Esophagus mucosa (tissue), 1 donor: ENCODE results near the gene PBX4. TPM values are rescaled to one million over a fixed set of nuclear protein-coding genes. Genes with fewer than 3 reads are reported as not detected.

Experiments used
- ATAC-seq: fragments of 200-7000 bp; cut with Tn5 transposase; one replicate; pipeline ENCODE4 v1.9.1; 2020
- total RNA-seq: library from RNA; stranded (reverse); gene quantifications from one replicate; pipeline ENCODE4 v1.2.4, GENCODE V29; 2023
- donor health status: DM: yes; HTN: yes; CAD: no.

Gene PBX4
- total RNA-seq, 1 donor from 2014 or later: 0.20 TPM

- ATAC-seq: no peak
These were observed 28.7 kb upstream of the PBX4 start for GRCh38 chr19:19647037-19647835.

- no peak for ATAC-seq
These were observed 26.9 kb upstream of the PBX4 start for GRCh38 chr19:19645233-19645870.

DNA sequence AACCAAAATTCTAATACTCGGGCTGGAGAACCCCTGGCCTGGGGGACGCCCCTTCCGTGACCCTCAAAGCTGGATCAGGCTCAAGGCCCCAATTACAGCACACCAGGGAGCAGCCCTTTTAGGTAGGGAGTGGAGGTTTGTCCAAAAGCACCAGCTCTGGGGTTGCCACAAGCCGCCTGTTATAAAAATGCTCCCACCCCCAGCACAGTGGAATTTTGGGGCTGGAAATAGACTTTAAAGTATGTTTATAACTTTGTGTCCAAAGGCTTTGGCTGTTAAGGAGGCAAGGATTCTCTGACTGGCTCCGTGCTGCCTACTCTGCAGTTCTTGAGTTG is 25.5 kb upstream of the PBX4 start:
- ATAC-seq: no peak

DNA sequence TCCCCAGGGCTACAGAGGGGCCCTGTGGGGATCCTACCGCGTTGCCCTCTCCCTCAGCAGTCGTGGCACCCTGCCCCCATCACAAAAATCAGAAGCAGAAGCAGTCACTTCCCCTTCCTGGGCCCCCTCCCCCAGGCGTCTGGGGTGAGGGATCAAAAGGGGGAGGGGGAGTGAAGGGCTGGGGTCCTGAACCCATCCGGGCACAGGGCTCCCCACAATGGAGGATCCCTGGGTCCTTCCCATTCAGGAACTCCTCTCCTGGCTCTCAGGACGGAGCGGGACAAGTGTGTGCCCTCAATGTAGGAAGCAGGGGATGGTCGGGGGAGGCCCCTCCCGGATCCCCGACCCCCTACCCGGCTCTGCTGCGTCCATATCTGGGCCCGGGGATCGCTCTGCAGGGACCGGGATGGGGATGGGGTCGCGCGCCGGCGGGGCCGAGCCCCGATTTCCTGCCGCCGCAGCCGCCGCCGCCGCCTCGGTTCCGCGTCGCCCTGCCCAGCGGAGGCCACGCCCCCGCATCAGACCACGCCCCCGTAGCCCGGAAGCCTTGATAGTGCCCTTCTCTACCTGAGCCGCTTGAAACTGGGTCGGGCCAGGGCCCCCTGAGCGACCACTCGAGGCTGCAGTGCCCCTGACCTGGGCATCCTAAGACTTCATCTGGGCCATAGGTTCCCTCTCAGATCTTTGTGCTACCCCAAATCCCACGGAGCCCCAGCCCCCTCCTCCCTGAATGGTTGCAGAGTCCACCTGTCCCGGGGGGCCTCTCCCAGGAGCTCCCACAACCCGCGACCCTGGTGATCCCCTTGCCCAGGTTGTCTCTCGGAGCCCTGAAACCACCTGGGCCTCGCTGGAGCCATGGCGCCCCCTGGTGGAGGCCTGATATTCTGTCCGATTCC is 24.9 kb upstream of the PBX4 start, which contains the start of gene GMIP:
Gene GMIP (minus strand): TSS at position 500 of the 896 bp plus-strand sequence. CDS start 128 bp downstream, at position 372.
- peak; percentile 89 for ATAC-seq

GRCh38 chr19:19642506-19643157 is 24.1 kb upstream of the PBX4 start:
- peak; percentile 7 for ATAC-seq

DNA sequence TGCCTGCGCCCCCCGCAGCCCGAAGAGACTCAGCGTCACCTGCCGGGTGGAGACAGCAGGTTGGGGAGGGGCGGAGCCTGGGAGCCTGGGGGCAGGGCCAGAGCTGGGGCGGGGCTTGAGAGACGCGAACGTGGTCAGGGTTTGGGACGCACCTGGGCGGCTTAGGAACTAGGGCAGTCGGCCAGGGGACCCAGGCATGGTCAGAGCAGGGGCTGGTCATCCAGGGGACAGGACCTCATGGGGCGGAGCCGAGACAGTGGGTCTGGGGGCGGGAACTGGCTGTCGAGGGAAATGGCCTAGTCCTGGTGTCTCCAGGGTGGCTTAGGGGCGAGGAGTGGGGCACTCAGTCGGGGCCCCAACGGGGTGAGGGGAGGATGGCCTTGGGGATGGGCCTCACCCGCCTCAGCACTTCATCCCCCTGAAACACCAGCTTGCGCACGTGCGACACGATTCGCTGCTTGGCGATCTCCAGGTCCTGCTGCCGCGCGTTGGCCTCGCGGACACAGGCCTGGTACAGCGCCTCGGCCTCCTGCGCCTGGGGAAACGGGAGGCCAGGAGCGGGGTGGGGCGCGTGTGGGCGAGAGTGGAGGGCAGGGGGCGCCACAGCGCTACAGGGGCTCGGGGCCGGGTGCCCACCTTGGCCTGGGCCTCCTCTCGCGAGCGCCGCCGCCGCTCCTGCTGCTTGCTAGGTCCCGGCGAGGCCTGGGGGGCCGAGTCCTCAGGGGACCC is 19.2 kb upstream of the PBX4 start:
- peak; percentile 8 for ATAC-seq

DNA sequence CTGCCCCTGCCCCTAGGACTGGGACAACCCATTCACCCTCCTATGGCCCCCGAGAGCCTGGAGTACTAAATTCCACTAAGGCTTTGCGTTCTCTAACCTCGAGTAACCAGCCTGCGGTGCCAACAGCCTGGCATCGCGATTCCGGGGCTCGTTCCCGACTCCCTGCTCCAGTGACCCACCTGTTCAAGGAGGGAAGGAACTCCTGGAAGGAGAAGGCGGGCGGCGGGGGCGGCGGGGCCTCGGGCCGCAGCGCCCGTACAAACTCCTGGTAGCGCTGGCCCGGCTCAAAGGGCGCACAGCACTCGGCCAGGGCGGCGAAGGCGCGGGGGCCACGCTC is 18.7 kb upstream of the PBX4 start:
- ATAC-seq: no peak

DNA sequence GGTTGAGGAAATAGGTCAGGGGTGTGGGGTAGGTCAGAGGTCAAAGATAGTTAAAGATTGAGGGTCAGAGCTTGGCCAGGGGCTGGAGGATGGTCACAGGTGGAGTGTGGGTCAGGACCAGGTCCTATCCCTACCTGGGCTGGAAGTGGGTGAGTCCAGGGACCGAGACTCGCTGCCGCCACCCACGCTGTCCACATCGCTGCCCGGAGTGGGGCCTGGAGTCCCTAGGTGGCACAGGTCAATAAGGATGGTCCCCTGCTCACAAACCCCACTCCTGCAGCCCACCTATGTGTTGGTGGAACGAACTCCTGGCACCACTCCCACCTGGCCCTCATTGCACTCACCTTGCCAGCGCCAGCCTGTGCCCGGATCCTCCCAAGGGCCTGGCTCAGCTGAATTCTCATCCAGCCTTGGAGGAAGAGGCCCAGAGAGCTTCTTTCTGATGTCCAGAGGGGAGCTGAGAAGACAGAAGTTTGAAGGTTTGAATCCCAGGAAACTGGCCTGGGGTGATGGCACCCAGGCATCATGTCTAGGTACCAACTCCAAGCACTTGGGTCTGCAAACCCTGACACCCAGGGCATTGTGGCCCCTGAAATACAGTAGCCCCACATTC is 18.2 kb upstream of the PBX4 start:
- no peak for ATAC-seq

DNA sequence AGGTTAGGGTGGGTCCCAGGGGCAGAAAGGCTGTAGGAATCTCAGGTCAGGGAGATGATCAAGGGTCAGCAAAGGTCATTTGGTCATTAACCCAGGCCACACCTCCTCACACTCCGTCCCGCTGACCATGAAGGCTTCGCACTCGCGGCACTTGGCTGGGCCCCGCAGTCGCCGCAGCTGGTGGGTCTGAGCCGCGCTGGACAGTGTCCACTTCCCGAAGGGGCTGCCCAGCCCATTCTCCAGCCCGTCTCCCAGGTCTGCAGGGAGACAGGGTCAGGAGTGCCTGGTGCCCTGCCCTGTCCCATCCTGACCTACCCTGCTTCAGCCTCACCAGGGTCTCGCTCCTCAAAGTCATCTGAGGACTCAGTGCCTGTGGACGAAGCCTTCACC is 16.8 kb upstream of the PBX4 start:
- ATAC-seq: no peak

DNA sequence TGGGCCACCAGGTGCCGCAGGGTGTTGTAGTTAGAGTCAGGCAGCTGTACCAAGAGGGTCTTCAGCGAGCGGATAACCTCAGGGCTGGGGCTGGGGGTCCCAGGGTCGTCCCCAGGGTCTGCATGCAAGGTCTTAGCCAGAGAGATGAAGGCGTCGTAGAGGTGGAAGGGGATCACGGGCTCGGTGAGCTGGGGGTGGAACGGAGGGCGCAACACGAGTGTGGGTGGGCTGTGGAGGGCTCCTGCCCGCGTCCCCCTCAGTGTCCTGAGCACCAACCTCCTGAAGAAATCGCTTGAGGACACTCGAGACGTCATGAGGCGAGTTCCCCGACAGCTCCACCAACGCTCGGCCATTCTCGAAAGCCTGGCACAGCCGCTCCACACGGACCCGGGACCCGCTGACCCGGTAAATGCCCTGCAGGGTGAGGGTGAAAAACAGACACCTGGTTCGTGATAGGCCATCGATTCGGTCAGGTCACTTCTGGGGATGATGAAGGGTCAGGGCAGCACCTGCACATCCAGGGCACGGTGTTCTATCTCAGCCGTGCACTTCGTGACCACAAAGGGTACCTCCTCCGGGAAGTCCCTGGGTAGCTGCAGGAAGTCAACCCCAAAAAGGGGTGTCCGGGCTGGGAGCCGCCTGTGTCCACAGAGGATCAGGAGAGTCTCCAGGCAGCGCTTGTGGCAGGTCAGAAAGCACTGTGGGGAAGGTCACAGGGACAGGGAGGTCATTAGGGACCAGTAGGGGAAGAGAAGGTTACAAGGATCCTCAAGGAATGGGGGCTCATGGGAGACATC is 16.2 kb upstream of the PBX4 start:
- ATAC-seq: no peak

DNA sequence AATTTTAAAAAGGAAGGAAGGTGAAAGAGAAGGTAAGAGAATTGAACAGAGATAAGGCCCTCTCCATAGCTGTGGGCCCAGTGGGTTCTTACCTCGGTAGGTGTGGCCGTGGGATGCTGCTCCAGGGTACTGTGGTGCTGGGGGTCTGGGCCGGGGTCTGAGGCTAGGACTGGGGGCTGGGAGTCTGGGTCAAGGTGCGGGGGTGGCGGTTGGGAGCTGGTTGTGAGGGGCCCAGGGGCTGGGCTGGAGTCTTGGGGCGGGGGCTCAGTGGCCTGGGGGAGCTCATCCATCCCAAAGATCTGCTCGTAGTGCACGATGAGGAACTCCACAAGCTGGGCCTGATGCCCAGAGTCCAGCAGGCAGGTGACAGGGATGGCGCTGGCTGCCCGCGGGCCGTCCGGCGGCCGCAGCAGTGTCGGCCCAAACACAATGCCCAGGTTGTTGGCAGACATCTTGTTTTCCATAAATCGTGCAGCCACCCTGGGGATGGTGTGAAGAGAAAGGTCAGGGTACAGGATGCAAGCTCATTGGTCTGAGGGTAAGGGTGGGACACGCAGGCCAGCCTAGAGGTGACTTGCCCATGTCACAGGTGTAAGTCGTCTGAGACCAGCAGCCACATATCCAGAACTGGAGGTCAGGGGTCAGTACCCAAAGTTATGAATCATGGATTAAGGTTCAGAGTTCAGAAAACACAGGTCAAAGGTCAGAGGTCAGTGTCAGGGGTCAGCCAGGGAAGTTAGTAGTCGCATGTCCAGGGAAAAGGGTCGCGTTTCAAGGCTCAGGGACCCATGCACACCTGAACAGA is 15.4 kb upstream of the PBX4 start:
- no peak for ATAC-seq

GRCh38 chr19:19632661-19633060 is 14.2 kb upstream of the PBX4 start:
- no peak for ATAC-seq

DNA sequence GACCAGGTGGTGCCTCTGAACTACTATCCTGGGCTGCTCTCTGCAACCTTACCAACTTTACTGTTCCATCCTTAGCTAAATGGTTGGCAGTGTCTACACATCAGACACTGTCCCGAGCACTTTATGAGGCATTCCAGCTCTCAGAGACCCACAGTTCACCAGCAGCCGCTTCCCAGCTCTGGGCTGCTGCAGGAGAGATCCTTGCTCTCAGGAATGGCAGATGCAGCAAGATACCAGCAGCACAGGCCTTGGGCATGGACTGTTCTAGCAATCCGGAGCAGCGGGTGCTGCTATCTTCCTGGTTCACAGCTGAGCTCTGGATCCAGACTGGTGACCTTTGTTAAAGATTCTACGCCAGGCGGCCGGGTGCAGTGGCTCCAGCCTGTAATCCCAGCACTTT is 12.9 kb upstream of the PBX4 start:
- no peak for ATAC-seq

- ATAC-seq: no peak
These were observed 11.9 kb upstream of the PBX4 start for GRCh38 chr19:19630426-19630825.

- ATAC-seq: no peak
These were observed 11.6 kb upstream of the PBX4 start for GRCh38 chr19:19630062-19630414.

DNA sequence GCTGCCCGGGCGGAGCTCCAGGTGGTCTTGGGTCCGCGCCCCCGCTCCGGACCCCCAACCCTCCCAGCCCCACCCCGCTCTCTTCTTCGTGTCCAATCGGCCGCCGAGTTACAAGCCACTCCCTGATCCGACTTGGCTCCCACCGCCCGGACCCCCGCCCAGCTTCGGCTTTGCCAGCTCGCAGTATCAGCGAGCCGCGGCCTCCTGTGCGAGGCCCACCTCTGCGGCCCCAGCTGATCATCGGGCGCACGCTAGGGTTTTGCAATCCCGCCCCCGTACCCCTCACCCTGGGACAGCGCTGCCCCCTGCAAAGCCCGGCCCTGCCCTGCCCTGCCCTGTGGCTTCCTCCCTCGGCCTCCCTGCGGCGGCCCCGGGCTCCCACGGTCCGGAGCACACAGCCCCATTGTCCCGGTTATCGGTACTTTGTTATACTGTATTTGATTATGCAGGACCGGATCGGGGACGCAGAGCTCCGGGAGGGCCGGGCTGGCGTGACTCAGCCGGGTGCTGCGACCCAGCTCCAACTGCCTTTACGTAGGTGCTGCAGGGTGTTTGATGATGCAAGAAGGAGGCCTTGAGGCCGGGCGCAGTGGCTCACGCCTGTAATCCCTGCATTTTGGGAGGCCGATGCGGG is 10.1 kb upstream of the PBX4 start:
- peak; percentile 80 for ATAC-seq

- ATAC-seq: peak; percentile 89
These were observed 9.4 kb upstream of the PBX4 start, which contains the start of gene LPAR2 for GRCh38 chr19:19627621-19628500. Gene LPAR2, minus strand, starts transcription at chr19:19628220. Its CDS starts 945 bp downstream, at chr19:19627275.
